Measurements from ENCODE around the gene NKIRAS2.
A peak's percentile ranks its signal among the peaks of the same experiment; 100 is the strongest.

NKIRAS2 gene

DNA sequence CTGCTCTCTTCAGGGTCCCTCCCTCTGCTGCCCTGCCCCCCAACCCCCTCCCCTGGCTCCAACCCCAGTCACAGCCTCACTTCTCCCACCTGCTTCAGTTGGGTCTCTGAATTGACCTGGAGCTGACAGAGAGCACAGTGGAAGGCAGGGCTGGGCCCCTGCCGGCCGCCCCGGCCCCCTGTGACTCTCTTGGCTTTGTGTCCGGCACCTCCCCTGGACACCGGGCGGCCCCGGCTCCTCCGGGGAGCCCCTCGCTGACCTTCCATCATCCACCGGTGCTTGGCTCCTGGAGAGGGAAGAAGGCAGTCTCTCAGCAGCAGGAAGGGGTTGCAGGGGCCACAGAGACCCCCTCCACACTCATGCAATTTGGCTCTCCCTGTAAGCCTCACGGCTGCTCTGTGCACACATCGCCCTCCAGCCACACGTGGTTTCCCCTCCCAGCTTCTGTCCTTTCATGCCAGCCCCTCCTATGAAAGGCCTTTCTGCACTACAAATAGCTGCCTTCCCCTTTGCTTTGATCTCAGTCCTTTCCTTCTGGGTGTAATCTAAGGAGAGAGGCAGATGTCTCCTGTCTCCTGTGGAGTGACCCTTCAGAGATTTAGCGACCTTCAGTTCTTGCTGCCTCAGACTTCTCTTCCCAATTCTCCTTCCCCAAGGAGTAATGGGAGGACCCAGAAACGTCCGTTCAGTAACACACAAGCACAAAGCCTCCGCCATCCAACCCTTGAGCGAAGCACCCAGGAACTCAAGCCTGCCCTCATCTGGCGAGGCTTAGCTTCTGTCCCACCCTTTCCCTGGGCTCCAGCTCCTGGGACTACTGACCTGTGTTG, 8.3 kb downstream of the NKIRAS2 start:
- no peak for DNase-seq

DNA sequence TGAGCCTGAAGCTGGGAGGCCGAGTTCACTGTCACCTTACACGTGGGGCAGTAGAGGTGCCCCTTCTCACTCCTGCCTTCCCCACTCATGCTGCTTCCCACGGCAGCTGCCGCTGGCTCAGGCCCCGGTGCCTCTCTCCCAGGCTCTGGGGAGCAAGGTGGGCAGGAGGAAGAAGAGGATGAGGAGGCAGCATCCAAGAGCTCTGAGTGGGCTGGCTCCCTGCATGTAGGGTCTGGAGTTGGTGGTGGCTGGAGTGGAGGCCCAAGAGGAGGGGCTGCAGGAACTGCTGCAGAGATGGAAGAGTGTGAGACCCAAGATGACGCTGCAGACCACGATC, 8.9 kb downstream of the NKIRAS2 start:
- DNase-seq, result no peak

DNA sequence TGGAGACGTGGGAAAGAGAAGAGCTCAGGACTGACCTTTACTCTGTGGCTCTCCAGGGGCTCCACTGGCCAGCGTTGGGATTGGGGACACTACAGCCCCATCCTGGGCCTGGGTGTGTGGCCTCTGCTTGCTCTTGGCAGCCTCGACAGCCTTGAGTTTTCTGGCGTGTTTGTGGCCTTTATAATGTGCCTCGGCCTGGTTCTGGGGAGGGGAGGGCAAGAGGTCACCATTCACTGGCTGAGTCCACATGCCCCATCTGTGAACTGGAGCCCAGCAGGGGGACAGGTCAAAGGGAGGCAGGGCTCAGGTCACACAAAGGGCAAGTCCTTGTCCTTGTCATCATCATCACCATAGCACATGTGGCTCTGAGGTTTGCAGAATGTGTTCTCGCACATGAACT, 11.7 kb downstream of the NKIRAS2 start:
- DNase-seq, result no peak

DNA sequence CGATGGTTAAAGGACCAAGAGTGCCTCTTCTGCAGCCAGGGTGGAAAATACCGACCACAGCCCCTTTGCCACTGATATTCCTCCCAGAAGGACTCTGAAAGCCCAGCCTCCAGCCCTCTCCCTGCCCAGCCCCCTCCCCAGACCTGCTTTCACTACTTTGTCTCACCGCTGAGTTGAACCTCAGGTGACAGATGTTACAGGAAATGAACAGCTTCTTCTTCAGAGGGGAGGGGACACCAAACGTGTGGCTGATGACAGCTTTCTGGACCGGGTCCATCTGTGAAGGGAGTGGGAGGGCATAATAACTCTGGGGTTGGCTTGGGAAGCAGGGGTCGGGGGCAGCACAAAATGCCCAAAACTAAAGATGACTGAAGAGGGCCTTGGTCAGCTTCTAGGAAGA, 14.2 kb downstream of the NKIRAS2 start:
- DNase-seq, result no peak

DNA sequence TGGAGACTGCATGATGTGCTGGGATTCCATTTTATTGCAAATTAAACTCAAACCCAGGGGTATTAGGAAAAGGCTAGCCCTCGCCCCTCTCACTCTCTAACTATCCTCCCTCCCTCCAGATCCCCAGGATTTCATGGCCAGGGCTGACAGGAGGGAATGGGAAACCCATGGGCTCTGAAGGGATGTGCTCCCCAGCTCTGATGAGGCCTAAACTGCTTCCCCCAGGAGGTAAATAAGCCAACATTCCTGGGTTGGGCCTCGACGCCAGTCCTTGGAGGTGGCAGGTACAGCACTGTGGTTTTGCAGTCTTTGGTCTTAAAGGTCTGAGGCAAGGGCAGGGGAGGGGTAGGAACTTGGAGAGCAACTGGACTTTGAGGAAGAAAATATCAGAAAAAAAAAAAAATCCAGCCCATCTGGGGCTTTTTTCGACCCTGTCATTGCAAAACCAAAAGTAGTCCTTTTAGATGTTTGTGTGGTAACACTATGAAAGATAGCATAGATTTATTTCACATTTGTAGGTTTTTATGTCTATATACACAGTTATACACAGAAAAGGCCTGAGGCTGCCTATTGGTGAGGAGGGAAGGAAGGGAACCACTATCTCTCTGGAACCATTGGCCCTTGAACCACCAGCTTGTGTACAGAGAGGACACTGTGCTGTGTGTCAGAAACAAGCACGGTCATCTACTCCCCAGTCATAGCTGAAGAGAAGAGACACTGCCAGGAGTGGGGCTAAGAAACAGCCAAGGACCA, 18.5 kb downstream of the NKIRAS2 start:
- DNase-seq, result no peak

DNA sequence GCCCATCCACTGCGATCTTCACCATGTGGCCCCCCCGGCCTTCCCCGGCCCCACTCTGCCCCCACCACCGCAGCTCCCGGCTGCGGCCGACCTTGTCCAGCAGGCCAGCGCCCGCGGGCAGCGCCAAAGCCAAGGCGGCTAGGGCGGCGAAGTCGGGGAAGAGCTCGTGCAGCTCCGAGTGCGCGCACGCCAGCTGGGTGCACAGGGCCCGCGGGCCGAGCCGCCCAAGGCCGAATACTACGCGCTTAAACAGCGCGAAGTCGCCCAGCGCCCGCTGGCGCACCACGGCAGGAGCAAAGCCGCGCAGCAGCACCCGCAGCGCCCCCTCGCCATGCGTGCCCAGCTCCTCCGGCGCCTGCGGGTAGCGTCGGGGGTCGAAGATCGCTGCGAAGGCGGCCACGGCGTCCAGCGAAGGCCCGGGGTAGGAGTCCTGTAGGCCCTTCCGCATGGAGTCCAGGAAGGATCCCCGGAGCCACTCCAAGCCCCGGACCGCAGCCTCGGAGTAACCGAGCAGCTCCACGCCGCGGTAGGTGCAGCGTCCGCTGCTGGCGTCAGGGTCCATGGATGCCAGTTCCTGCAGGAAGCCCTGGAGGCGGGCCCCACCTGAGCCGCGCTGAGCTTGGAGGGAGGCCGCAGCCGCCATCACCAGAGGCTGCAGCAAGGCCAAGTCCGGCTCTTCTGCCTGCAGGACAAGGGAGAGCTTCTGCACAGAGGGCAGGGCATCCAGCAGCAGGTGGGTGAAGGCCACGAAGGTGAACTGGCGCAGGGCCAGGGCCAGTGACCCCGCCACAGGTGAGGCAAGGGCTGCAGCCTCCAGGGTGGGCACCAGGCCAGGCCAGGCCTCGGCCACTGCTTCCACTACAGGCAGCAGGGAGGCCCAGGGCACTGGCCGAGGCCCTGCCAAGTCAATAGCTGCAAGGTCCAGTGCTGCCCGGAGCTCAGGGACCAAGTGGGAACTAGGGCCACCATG, 20.2 kb downstream of the NKIRAS2 start:
- DNase-seq, result no peak

DNA sequence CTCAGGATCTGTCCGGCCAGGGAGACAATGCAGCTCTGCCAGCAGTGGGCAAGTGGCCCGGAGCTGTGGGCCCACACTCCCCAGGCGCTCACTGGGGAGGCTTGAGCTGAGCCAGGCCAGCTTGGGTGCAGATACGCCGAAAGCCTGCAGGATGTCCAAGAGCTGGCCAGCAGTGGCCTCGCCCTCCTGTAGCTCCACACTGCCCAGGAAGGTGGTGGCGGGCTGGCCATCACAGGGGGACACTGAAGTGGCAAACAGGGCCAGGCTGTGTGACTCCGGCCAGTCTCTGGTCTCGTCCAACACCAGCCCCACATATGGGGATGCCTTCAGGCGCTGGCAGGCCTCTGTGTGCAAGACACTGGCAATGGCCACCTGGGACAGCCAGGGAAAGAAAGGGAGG, 20.9 kb downstream of the NKIRAS2 start:
- no peak for DNase-seq

DNA sequence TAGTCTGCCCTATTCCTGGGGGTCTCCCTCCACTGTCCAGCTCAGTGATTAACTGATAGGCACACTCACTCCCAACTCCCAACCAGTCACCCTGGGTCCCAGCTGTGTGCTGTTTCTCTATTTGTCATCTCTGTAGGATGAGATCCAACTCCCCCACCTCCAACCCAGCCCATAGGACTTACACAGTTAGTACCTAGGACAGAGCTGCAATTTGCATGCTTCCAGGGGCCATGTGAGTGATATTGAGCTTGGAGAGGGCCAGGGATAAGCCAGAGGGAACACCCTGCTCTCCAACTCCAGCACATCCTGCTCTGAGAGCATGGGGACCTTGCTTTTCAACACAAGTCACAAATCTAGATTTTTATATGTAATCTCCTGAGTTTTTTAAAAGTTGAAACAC, 21.7 kb downstream of the NKIRAS2 start:
- DNase-seq, result no peak

DNA sequence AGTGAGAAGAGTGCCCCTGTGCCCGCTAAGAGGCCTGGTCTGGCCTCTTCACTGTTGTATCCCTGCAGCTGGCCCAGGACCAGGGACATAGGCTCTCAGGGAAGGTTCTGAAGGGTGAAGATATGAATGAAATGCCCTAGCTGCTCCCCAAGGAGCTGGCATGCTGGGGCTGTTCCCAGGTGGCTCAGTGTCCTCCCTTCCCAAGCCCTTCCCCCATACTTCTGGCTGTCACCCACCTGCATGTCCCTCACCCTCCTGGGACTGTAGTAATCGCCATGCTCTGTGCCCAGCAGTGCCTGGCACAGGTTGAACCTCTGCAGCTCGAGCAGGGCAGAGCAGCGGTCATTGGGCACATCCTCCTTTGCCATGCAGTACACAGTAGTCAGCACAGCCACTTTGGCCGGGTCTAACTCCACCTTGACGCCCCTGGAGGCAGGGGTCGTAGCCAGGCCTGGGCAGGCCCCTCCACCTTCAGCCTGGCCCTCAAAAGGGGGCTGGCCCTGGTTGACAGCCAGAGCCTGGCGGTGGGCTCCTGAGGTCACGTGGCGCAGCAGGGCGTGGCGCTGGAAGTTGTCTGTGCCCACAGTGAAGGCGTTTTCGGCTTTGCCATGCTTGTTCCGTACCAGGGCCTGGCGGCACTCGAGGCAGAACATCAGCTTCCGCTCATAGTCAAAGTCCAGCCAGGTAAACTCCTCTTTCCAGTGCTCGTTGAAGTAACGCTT, 22.9 kb downstream of the NKIRAS2 start:
- no peak for DNase-seq

DNA sequence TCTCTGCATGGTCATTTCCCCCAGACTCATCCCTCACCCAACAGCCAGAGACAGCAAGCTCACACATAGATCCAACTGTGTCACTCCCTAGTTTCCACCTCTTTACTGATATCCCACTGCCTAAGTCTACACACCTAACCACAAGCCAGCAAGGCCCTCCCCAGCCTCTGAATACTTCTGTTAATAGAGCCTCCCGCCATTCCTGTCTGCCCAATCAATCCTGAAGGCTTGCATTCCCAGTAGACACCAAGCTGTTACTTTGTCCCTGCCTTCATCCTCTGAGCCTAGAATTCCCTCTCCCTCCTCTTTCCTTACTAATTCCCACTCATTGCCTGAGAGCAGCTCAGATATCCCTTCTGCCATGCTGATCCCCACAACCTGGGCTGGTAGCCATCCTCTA, 25.8 kb downstream of the NKIRAS2 start:
- DNase-seq, result no peak

DNA sequence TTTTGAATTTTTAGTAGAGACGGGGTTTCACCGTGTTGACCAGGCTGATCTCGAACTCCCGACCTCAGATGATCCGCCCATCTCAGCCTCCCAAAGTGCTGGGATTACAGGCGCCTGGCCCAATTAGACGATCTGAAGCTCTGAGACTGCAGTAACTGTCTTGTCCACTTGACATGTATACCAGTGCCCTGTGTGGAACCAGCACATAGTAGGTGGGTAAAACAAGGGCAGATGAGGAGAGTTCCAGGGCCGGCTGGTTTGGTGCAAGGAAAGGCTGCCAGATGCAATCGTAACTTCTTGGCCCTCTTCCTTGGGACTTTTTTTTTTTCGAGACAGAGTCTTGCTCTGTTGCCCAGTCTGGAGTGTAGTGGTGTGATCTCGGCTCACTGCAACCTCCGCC, 27.5 kb downstream of the NKIRAS2 start:
- DNase-seq, result no peak

DNA sequence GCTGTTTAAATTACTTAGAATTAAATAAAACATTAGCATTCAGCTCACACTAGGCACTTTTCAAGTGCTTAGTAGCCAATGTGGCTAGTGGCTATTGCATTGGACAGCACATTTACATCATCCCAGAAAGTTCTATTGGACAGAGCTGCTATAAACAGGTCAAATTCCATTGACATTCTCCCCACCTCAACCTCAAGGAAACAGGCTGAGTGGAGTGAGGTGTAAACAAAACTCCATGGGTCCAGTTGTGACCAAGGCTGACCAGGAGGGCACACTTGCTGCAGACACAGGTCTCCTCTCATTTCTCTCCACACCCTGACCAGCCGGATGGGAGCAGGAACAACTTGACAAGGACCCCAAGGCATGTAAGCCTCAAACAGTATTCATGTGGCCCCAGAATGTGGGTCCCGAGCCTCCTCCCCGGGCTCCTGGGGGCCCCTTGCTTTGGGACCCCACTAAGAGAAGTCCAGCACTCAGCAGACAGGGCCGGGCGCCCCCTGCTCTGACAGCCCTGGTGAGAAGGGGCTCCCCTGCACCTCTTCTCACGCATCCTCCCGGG, 30.0 kb downstream of the NKIRAS2 start:
- no peak for DNase-seq

DNA sequence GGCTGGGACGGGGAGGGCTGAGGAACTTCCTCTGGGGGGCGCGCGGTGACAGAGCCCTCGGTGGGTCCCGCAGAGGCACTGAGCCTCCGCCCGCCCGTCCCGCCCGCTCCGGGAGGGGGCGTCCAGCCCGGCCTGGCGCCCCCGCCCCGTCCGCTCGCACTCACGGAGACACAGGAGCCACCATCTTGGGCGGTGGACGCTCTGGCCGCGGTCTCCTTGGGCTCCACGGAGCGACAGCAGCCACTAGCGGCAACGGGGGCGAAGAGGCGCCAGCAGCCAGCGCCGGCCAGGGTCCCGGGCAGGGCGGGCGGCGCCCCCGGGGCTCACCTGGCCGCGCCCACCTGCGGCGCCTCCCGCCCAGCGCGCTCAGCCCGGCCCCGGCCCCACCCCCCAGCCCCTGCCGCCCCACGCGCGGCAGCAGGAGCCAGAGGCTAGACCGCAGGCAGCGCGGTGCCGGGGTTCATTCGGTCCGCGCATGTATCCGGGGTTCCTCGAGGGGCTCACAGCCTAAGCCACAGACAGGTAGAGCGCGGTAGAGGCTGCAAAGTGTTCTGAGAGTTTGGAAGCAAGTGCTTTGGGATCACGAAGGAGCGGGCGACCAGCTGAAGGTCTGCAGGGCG, 30.6 kb downstream of the NKIRAS2 start, which contains the start of gene C17orf113:
TSS of gene C17orf113 (minus strand) at position 209 of the 620 bp plus-strand sequence. CDS start 7,225 bp downstream, outside the sequence.
- DNase-seq, result peak; percentile 47 to 61

DNA sequence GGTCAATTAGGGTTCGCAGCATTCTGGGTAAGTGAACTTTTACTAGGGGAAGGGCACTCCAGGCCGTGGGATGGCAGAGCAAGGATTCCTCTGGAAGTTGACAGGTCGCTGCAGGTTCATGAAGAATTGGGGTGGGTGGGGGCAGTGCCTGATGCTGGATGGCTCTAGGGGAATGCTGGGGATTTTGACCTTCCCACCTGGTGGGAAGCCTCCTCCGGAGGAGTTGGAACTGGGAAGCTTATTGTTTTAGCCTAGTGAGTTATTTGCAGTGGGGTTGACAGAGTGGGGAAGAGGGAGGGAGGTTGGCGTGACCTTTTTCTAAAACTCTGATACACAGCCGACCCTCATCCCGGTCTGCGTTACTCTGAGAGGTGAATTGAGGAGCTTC, 31.1 kb downstream of the NKIRAS2 start:
- no peak for DNase-seq

DNA sequence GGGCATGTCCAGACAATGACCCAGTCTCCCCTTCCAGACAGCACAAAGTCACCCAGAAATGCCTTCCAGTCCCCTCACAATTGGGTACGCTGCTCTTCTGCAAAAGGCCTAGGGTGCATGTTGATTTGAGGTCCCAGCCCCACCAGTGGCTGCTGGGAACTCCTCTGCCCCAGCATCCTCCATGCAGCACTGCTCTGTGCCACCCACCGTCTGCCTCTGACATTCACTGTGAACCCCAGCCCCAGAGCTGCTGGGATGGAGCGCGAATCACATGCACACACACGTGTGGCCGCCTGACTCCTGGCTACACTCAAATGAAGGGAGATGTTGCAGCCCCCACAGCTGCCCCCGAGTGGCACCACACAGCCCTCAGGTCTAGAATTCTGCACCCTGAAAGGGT, 31.8 kb downstream of the NKIRAS2 start:
- no peak for DNase-seq

DNA sequence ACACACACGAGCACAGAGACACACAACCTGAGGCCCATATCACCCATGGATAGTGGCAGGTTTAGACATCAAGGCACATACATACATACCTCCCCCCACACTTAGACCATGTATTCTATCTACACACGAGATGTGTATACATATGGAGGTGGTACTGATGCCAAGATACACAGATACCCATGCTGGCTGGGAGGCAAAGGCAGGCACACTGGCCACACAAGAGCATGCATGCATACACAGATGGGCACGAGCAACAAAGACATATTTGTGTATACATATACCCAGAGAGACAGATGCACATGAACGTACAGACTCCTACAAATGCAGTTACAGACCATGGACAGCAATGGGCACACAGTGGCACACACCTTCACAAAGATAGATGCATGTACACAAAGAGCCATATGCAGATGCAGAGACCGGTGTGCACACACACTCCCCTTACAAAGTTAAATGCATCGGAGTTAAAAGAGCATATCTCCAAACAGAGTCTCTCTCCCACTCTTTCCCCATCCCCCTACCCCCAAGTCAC, 32.5 kb downstream of the NKIRAS2 start:
- DNase-seq, result no peak

DNA sequence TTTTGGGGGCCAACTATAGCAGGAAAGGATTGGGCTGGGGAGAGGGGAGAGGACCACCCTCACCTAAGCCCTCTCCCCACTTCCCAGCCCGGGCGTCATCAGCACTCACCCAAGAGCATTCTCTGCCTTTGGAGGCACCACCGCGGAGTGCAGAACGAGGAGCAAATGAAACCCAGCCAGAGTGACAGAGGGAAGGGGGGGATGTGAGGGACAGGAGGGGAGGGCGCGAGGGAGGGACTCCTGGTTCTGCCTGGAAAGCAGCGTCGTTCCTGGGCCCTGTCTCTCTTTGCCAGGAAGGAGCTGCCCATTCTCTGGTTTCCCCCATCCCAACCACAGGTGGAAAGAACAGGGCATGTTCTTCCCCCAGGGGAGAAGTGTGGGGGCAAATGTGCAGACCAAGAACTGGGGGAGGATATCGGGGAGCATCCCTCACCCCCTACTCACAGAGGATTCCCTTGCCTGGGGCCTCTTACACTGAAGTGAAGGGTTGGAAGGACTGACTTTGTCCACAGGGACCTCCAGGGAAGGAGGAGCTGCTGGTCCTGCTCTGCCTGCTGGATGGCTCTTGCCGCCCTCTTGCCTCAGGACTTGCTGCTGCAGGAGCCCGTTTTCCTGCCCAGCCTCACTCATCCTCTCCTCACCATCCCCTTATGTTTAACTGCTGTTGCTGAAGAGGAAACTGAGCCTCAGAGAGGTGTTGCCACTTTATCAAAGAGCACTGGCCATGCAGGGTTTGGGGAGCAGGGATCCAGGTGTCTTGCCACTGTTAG, 34.0 kb downstream of the NKIRAS2 start:
- DNase-seq, result no peak

DNA sequence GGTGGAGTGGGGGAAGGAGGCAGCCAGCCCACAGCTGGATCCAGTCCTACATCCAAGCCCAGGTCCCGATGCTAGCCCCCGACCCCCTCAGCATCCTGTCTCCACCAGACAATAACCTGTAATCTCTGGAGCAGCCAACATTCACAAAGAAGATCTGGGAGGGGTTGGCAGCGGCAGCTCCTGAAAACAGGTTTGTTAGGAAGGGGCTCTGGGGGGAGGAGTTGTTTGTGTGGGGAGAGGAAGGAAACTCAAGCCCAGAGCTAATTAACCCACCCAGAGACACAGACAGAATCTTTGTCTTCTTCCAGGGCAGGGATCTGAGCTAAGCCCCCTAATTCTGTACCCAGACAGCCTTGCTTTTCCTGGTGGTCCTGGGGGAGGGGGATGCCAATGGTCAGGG, 35.1 kb downstream of the NKIRAS2 start:
- DNase-seq, result no peak

DNA sequence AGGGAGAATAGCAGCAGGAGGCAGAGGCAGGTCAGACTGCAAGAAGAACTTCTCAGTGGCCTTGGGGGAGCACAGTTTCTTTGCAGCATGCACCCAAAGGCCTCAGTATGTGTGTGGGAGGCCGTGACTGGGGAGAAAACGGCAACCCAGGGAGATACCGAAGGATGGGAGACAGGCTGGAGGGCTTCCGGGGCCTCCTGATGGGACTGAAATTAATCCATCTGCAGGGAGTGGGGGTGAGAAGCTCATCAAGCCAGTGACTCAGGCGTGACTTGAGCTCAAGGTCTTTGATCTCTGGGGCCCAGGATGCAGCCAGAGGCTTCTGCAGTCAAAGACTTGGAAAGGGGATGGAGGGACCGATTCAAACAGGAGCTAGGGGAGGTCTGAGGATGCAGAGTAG, 35.6 kb downstream of the NKIRAS2 start:
- no peak for DNase-seq

DNA sequence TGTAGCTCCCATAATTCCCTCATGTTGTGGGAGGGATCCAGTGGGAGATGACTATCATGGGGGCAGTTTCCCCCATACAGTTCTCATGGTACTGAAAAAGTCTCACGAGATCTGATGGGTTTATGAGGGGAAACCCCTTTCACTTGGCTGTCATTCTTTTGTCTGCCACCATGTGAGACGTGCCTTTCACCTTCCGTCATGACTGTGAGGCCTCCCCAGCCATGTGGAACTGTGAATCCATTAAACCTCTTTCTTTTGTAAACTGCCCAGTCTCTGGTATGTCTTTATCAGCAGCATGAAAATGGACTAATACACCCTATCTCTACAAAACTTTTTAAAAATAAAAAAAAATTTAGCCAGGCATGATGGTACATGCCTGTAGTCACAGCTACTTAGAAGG, 36.7 kb downstream of the NKIRAS2 start:
- DNase-seq, result no peak

DNA sequence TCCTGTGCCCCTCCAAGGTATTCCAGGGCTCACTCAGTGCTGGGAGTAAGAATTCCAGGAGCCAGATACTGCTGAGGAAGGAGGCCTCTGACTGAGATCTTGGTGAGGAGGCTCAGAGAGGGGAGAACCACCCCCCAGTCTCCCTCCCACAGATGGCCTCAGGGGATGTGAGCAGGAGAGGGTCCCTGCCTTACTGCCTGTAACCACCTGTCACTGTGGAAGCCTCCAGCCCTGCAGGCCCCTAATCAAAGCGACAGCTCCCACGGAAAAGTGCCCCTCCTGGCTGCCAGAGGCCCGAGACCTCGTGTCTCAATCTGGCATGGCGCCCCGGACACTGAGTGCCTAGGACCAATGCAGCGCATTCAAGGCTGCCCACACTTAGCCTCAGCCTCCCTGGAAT, 38.2 kb downstream of the NKIRAS2 start:
- DNase-seq, result no peak
